SK-N-MC (cell line): ENCODE measurements around the gene AHCY.
A peak's percentile ranks its signal among the peaks of the same experiment; 100 is the strongest.

Source experiments
- DNase-seq: peaks from one replicate; pipeline ENCODE4 v3.0.0-alpha.2; 2011; ENCODE audit warnings: low read depth, low spot score
- H3K27ac ChIP-seq: fragments of 200-600 bp; sonication (generic); 2 replicates; pipeline ENCODE4 v1.5.1; 2016; ENCODE audit warnings: mixed run types
- H3K36me3 ChIP-seq: fragments of 200-600 bp; sonication (generic); 2 replicates; pipeline ENCODE4 v1.6.1; 2017; ENCODE audit warnings: antibody characterized with exemption, low read length, mixed read lengths; ENCODE audit not compliant: insufficient read depth
- H3K4me3 ChIP-seq: fragments of 200-600 bp; sonication (generic); 2 replicates; pipeline ENCODE4 v1.5.1; 2016
- H3K9ac ChIP-seq: fragments of 200-600 bp; sonication (generic); 2 replicates; pipeline ENCODE4 v1.8.0; 2017; ENCODE audit warnings: mixed run types, mixed read lengths; ENCODE audit not compliant: insufficient read length
- H3K9me3 ChIP-seq: fragments of 200-600 bp; sonication (generic); 2 replicates; pipeline ENCODE4 v1.6.1; 2017; ENCODE audit warnings: low read depth, mild to moderate bottlenecking, antibody characterized with exemption, low read length, moderate library complexity, mixed read lengths
- EZH2 ChIP-seq: fragments of 200-600 bp; sonication (generic); IDR thresholded peaks from one replicate; pipeline ENCODE4 v1.6.1; 2017; ENCODE audit warnings: antibody characterized with exemption
- FOXP2 ChIP-seq: optimal IDR thresholded peaks from 2 replicates; pipeline ENCODE3; 2011; ENCODE audit warnings: mild to moderate bottlenecking, moderate library complexity; ENCODE audit not compliant: insufficient read depth; ENCODE audit errors: extremely low read length, control extremely low read depth
- POLR2AphosphoS5 ChIP-seq: IDR thresholded peaks from 2 replicates; pipeline ENCODE4 v1.6.1; 2012; ENCODE audit warnings: mild to moderate bottlenecking, low read depth, low read length, borderline replicate concordance

The AHCY gene

DNA sequence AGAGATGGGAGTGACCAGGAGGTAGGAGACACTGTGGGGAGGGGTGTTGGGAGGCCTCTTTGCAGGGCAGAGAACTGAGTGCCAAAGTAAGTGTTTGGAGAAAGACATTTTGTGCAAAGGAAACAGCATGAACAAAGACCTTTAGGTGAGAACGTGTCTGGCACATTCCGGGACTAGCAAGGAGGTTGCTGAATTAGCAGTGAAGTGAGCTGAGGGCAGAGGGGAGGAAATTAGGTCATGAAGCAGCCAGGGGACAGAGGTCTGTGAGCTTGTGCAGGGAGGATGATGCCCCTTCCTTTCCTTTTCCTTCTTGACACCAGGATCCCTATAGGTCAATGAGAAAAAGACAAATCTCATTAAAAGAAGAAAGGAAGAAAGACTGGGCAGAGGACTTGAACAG is 21.4 kb upstream of the AHCY start:
- H3K36me3 ChIP-seq, result no peaks in the 10 kb centered on the region
- H3K9ac ChIP-seq, result no peak overlapping the region
- no peak for DNase-seq
- TF ChIP-seq EZH2 (no peak), POLR2AphosphoS5 (no peak), FOXP2 (no peak)
- no peaks in the 10 kb centered on the region for H3K9me3 ChIP-seq
- H3K27ac ChIP-seq, result no peak overlapping the region
- no peak overlapping the region for H3K4me3 ChIP-seq

DNA sequence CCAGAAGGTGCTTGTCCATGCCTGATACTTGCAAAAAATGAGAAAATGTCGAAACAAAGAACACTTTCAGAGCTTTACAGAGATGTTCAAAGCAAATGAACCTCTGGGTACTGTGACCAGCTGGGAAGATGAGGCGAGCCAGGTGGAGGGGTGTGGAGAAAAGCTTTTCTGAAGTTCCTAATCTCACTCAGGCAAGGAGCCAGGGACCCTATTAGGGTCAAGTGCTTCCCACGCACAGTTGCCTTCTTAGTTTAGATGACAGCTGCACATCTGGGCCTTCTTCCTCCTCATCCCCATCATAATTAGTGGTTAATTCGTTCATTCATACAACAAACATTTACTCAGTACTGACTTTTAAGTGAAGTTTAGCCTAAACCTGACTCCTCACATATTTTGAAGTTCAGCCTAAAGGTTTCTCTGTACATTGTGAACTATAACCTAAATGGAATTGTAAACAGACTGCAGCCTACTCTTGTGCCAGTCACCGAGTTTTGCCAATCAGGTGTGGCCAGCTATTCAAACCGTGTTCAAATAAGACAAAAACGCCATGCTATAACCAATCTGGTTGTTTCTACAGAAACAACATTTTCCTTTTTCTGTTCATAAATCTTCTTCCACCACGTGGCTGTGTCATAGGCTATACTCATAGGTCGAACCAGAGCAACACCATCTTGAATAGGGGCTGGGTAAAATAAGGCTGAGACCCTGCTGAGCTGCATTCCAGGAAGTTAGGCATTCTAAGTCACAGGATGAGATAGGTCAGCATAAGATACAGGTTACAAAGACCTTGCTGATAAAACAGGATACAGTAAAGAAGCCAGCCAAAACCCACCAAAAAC is 19.3 kb upstream of the AHCY start:
- Histone ChIP-seq H3K4me3 (no peak overlapping the region), H3K36me3 (no peaks in the 10 kb centered on the region), H3K9me3 (no peaks in the 10 kb centered on the region), H3K9ac (no peak overlapping the region), H3K27ac (no peak overlapping the region)
- no peak for DNase-seq
- TF ChIP-seq POLR2AphosphoS5 (no peak), FOXP2 (no peak), EZH2 (no peak)

DNA sequence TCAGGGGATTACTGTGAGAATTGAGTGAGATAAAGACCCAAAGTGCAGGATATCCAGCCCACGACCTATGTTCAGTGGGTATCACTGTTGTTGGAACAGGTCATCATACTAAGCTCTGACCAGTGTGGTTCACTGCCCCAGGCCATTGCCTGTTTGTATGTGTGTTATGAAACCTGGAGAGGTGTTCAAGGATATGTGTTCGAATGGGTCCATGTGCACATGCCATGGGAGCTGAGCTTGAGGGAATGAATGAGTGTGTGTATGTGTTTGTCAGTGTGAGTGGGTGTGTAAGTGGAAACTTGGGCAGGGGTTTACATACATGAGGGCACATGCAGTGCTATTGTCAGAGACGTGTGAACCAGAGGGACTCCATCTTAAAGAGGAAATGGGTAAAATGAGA is 17.7 kb upstream of the AHCY start:
- TF ChIP-seq EZH2 (no peak), POLR2AphosphoS5 (no peak), FOXP2 (no peak)
- Histone ChIP-seq H3K36me3 (no peaks in the 10 kb centered on the region), H3K9ac (no peak overlapping the region), H3K9me3 (no peaks in the 10 kb centered on the region), H3K4me3 (no peak overlapping the region), H3K27ac (no peak overlapping the region)
- DNase-seq, result no peak

DNA sequence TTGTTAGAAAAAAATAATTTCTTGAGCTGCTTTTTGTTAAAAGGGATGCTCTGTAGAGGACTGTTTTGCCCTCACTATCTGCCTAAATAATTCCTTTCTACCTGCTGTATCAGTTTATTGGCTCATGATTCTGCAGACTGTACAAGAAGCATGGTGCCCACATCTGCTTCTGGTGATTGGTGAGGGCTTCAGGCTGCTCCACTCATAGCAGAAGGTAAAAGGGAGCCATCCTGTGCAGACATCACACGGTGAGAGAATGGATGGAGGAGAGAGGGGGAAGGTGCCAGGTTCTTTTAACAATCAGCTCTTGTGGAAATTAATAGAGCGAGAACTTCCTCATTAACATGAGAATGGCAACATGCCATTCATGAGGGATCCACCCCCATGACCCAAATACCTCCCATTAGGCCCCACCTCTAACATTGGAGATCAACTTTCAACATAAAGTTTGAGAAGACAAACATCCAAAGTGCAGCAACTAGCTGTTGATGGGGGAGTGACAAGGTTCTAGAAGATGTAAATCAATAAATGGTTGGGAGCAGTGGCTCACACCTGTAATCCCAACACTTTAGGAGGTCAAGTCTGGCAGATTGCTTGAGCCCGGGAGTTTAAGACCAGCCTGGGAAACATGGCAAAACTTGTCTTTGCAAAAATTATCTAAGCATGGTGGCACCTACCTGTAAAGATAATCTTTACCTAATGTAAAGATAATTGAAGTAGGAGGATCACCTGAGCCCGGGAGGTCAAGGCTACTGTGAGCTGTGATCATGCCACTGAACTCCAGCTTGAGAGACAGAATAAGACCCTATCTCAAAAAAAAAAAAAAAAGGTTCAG is 15.7 kb upstream of the AHCY start:
- H3K9ac ChIP-seq, result no peak overlapping the region
- H3K27ac ChIP-seq, result no peak overlapping the region
- no peaks in the 10 kb centered on the region for H3K9me3 ChIP-seq
- DNase-seq, result no peak
- no peak for TF ChIP-seq EZH2
- TF ChIP-seq FOXP2, result no peak
- no peak for TF ChIP-seq POLR2AphosphoS5
- no peaks in the 10 kb centered on the region for H3K36me3 ChIP-seq
- H3K4me3 ChIP-seq, result no peak overlapping the region

DNA sequence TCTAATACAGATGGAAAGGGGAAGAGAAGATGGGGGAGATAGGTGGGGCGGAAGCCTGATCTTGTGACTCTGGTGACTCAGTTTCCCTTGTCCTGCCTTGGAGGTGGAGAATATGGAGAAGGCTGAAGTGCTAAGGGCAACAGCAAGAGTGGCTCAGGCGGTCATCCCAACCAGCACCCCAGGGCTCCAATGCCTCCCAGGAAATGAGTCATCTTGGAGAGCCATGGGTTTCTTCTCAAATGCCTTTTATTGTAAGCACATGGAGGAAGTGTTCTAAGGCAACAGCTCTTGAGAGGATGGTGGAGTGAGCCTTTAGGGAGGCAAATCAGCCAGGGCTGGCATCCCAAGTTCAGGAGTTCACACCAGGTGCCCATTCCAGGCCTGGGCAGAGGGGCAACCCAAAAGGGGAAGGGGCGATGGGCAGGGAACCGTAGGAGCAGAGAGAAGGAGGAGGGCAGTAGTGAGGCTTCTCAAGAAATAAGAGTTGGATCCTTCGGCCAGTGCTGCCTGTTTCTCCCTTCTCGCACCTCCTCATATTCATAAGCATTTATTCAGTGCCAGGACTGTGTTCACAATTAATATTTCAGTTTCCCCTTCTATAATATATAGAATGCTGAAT is 13.2 kb upstream of the AHCY start:
- DNase-seq, result no peak
- Histone ChIP-seq H3K27ac (no peak overlapping the region), H3K4me3 (no peak overlapping the region), H3K36me3 (no peaks in the 10 kb centered on the region), H3K9me3 (no peaks in the 10 kb centered on the region), H3K9ac (no peak overlapping the region)
- TF ChIP-seq FOXP2, result no peak
- TF ChIP-seq POLR2AphosphoS5, result no peak
- no peak for TF ChIP-seq EZH2

DNA sequence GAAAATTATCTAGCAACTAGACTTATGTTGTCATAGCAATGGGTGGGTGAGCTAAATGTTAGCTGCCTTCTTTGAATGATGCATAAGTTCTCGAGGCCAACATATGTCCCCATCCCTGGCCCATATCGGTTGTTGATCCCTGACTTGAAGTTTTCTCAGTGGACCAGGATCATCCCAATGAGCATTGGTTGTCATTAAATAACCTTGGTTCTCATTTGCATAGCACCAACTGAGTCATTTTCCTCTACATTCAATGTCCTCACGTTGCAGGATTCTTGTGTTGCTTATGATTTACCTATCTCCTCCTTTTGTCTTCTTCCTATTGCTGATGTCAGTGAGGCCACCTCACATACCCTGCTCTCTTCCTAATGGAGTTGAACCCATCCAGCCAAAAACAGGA is 12.1 kb upstream of the AHCY start:
- Histone ChIP-seq H3K9ac (no peak overlapping the region), H3K4me3 (no peak overlapping the region), H3K27ac (no peak overlapping the region), H3K9me3 (no peaks in the 10 kb centered on the region), H3K36me3 (no peaks in the 10 kb centered on the region)
- TF ChIP-seq POLR2AphosphoS5 (no peak), EZH2 (no peak), FOXP2 (no peak)
- no peak for DNase-seq

DNA sequence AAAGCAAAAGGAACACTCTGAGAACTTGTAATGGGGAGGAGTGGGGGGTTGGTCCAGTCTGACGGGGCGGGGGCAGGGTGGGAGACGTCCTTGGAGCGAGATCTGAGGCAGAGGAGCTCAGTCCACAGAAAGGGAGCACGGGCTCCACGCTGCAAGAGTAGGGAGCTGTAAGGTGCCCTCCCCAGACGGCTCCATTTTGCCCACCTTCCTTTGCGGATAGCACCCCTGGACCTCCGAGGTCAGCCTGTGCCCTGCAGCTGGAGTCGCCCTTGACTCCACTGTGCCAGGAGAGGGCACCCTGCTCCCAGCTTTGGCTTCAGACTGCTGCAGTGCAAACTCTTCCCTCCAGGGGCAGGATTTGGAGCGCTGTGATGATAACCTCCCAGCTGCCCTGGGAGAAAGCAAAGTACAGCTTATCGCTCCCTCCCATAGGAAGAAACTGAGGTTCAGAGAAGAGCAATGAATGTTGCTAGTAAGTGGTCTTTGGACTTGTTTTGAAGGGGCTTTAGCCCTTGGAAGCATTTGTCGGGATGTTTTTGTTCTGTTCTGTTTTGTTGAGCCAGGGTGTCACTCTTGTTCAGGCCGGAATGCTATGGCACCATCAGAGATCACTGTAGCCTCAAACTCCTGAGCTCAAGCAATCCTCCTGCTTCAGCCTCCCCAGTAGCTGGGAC is 9.5 kb upstream of the AHCY start:
- Histone ChIP-seq H3K9me3 (no peaks in the 10 kb centered on the region), H3K27ac (no peak overlapping the region), H3K36me3 (no peaks in the 10 kb centered on the region), H3K9ac (no peak overlapping the region), H3K4me3 (peak overlapping the region; percentile 74)
- peak; percentile 58 for DNase-seq
- TF ChIP-seq POLR2AphosphoS5 (no peak), EZH2 (no peak), FOXP2 (no peak)

DNA sequence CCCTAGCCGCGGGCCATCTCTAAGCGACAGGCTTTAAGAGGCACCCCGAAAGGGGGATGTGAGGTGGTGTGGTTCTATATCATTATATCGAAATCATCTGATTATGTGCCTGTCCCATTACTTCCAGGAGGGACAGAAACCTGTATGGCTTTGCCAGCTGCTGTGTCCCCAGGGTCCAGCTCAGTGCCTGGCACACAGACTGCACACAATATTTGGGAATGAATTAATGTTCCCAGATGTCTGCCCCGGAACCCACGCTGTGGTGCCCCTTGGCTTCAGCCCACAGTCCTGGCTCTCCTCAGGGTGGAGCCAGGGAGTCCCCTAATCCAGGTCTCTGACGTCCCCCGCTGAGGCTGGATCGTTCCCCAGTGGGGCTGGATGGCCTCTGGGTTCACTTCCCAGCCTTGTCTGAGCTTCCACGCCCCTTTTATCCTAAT is 8.9 kb upstream of the AHCY start:
- TF ChIP-seq EZH2 (no peak), FOXP2 (no peak), POLR2AphosphoS5 (no peak)
- DNase-seq, result no peak
- Histone ChIP-seq H3K9me3 (no peaks in the 10 kb centered on the region), H3K36me3 (no peaks in the 10 kb centered on the region), H3K9ac (no peak overlapping the region), H3K4me3 (peak overlapping the region; percentile 74), H3K27ac (no peak overlapping the region)
